Left ventricle myocardium superior (tissue), 1 donor: ENCODE results near the gene LINGO1. TPM values are rescaled to one million over a fixed set of nuclear protein-coding genes. Genes with fewer than 3 reads are reported as not detected.

ENCODE experiments used
- ATAC-seq: fragments of 200-7000 bp; cut with Tn5 transposase; one replicate; pipeline ENCODE4 v1.9.1; 2020; ENCODE audit warnings: mild to moderate bottlenecking, moderate library complexity
- DNase-seq: peaks from one replicate; pipeline ENCODE4 v3.0.0-alpha.2; 2020
- intact Hi-C: fragments of 100-400 bp; cut with micrococcal nuclease; formaldehyde crosslinking; loops from one replicate; pipeline ENCODE4 v1.11.0; 2022
- total RNA-seq: library from RNA; stranded (reverse); fragmentation: NEBNext Ultra II Directional; extraction: Animal tissue kit (Norgen Biotek cat#: 25700); gene quantifications from one replicate; pipeline ENCODE4 v1.2.1, GENCODE V29; 2021
- donor health status: DM: no; HTN: yes; CAD: no; lungs with severe emphysema.

Gene LINGO1
- total RNA-seq, 1 donor from 2014 or later = 1.7 TPM

GRCh38 chr15:77634266-77634962 is 1.7 kb upstream of the LINGO1 start:
- intact Hi-C loops = no loop called here
- peak; percentile 71 for DNase-seq
- peak; percentile 49 for ATAC-seq

GRCh38 chr15:77633913-77634265 is 1.2 kb upstream of the LINGO1 start:
- no peak for DNase-seq
- no peak for ATAC-seq

GRCh38 chr15:77633134-77633912 is 611 bp upstream of the LINGO1 start:
- ATAC-seq = peak; percentile 96
- intact Hi-C loops = no loop called here
- DNase-seq = peak; percentile 95

More at GRCh38 chr15:77633913-77634265, 1.2 kb upstream of the LINGO1 start:
- intact Hi-C loops = no loop called here

GRCh38 chr15:77631745-77632533 is 773 bp downstream of the LINGO1 start:
- intact Hi-C loops = no loop called here
- ATAC-seq (no peak), DNase-seq (peak; percentile 44)

- DNase-seq (peak; percentile 40), ATAC-seq (peak; percentile 13)
- intact Hi-C loops = no loop called here
Observed at GRCh38 chr15:77630956-77631744, 1.6 kb downstream of the LINGO1 start.

GRCh38 chr15:77630056-77630455 is 2.7 kb downstream of the LINGO1 start:
- intact Hi-C loops = no loop called here
- ATAC-seq = no peak
- DNase-seq = no peak

GRCh38 chr15:77629070-77630030 is 3.4 kb downstream of the LINGO1 start:
- ATAC-seq (no peak), DNase-seq (no peak)
- intact Hi-C loops = no loop called here

- ATAC-seq = no peak
- no peak for DNase-seq
- intact Hi-C loops = no loop called here
Observed at GRCh38 chr15:77628010-77628409, 4.7 kb downstream of the LINGO1 start.

- intact Hi-C loops = no loop called here
- ATAC-seq = no peak
- no peak for DNase-seq
Observed at GRCh38 chr15:77627581-77627980, 5.1 kb downstream of the LINGO1 start.

- DNase-seq (no peak), ATAC-seq (no peak)
- intact Hi-C loops = no loop called here
Observed at GRCh38 chr15:77627067-77627466, 5.6 kb downstream of the LINGO1 start.

- ATAC-seq (no peak), DNase-seq (no peak)
- intact Hi-C loops = no loop called here
Observed at GRCh38 chr15:77626002-77626401, 6.7 kb downstream of the LINGO1 start.

GRCh38 chr15:77625376-77625775 is 7.3 kb downstream of the LINGO1 start:
- DNase-seq = no peak
- intact Hi-C loops = no loop called here
- ATAC-seq = no peak

GRCh38 chr15:77624868-77625267 is 7.8 kb downstream of the LINGO1 start:
- no peak for ATAC-seq
- no peak for DNase-seq
- intact Hi-C loops = no loop called here

- DNase-seq = no peak
- intact Hi-C loops = no loop called here
- ATAC-seq = no peak
Observed at GRCh38 chr15:77623755-77624524, 8.8 kb downstream of the LINGO1 start.

GRCh38 chr15:77622934-77623754 is 9.6 kb downstream of the LINGO1 start:
- intact Hi-C loops = no loop called here
- ATAC-seq (no peak), DNase-seq (no peak)

- intact Hi-C loops = no loop called here
- DNase-seq (no peak), ATAC-seq (no peak)
Observed at GRCh38 chr15:77622209-77622933, 10.3 kb downstream of the LINGO1 start.
